ENCODE results near the gene ATP5F1D.

GRCh38 chr19:1218751-1219567 lies 22.6 kb upstream of the ATP5F1D start:
- TF ChIP-seq EZH2 (IDR thresholded peaks at IDR 0.05; ENCODE audit: borderline replicate concordance, insufficient read depth, low read depth, low read length, poor library complexity, severe bottlenecking) (no peak), CTCF (IDR thresholded peaks at IDR 0.05) (no peak)
